HG02678 (cell line): ENCODE measurements around the gene RAB3A.
A peak's percentile ranks its signal among the peaks of the same experiment; 100 is the strongest.

Source experiments
- ATAC-seq: cut with Tn5 transposase; IDR thresholded peaks from one replicate; pipeline ENCODE4 v1.9.1; 2021; ENCODE audit warnings: mild to moderate bottlenecking, moderate library complexity; ENCODE audit not compliant: unreplicated experiment

The RAB3A gene

DNA sequence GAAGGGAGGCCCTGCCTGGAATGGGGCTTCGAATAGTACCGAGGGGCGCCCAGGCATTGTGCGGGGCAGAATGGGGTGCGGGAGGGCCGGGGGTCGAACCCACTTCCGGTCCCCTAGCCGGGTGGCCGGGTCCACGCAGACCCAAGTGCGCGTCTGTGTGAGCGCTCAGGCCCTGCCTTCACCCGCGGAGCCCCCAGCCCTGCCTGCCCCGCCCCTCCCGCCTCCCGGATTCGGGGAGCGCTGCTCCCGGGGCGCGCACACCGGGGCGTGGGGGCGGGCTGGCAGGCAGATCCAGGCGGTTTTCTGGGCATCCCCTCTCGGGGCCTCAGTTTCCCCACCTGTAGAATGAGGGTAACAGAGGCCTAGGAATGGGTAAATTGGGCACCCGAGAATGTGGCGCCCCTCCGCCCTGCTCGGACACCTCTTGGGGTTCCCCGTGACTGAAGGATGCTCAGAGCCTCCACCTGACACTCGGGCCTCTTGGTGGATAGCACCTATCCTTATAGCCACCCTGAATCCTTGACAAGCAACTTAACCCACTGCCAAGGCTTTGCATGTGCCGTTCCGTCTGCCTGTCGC lies 50.2 kb downstream of the RAB3A start:
- no peak for ATAC-seq

DNA sequence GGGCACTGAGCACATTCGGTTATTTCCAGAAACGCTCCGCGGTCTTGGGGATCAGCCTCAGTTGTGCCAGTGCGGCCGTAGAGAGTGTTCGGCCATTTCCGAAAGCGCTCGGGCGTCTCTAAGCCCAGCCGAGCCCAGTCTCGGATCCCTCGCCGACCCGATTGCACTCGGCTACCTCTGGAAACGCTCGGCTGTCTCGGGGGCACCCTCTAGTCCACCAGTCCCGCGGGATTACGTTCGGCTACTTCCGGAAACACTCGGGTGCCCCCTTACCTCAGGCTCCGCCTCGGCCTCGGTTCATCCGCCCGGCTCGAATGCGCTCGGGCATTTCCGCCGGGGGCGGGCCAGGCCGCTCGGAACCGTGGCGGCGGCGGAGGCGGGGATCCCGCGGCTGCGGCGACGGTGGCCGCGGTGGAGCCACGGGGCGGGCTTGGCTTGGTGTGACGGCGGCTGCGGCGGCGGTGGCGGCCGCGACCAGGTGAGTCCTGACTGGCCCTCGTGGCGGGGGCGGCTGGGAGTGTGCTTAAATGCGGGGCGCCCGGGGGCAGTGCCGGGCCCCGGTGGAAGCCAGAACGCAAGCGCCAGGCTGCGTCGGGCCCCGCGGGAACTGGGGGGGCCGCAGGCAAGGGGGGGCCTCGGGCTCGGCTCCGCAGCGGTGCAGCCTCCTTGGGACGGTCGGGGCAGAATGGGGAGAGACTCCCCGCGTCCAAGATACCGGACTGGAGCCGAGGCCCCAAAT lies 50.9 kb downstream of the RAB3A start, which contains the start of gene PIK3R2:
PIK3R2 (plus strand) TSS at position 347 of the 739 bp plus-strand sequence. CDS start 2,717 bp downstream, outside the sequence.
- peak; percentile 76 for ATAC-seq

DNA sequence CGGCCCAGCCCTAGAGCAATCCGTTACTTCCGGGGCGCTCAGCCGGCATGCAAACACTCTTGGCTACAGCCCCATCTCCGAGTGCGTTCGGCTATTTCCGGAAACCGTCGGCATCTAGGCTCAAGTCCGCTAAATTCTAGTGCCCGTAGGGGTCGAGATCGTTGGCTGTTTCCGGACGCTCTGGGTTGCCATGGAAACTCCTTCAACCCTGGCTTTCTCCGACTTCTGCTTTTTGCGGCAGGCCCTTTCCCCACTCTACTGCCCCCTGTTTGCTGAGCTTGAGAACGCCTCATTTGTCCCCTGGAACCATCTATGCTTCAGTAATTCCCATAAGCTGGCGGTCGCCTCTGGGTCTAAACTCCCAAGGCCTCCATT lies 51.4 kb downstream of the RAB3A start:
- peak; percentile 70 for ATAC-seq

DNA sequence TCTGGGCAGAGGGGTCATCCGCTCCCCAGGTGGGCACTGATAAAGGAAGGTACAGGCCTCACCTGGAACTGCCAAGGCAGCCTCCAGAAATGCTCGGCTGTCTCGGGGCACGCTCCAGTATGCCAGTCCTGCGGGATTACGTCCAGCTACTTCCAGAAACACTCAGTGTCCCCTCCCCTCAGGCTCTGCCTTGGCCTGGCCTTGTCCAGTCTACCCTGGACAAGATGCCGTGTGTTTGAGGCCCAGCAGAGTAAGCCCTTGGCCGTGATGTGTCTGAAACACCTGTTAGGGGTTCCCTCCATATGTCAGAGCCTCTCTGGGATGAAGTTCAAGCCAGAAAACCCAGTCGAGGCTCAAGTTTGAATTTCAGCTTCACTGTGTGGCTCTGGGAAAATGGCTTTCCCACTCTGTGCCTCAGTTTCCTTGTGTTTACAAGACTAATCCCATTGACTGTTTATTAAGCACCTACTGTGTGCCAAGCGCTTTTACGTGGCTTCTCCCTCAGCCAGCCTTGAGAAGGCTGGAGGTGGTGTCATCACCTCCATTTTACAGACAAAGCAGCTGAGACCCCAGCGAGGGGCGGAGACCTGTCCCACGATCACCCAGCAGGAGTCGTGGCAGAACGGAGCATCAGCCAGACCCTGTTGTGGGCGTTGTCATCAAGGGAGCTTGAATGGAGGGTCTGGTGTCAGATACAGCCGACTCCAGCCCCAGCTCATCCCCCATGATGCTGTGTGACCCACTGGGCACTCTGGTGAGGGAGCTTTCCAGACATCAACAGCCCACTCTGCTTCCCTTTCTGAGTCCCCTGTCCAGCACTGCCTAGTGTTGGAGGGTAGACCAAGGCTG lies 52.8 kb downstream of the RAB3A start:
- ATAC-seq: no peak

DNA sequence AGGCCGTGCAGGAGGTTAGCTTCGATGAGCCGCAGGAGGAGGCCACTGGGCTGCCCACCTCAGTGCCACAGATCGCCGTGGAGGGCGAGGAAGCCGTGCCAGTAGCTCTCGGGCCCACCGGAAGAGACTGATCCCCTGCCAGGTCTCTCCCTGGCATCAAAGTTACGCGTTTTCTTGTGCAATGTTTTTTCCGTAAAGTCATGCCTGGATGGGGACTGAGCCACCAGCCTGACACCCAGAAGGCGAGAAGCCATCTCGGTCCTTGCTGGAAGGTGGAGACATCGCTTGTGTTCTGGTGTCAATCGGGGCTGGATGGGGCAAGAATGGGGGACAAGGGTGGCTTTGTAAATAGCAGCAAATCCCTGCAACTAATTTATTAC lies 54.3 kb downstream of the RAB3A start:
- ATAC-seq: no peak

DNA sequence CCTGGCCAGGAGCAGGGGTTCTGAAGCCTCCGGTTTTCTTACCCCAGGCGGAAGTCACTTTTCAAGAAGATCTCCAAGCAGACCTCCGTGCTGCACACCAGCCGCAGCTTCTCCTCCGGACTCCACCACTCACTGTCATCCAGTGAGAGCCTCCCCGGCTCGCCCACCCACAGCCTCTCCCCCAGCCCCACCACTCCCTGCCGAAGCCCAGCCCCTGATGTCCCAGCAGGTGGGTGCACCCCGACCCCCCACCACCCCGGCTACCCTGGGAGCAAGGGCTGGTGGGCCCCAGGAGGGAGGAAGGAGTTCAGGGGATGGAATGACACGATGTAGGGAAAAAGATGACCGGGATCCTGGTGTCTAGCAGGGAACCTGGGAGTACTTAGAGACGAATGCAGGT lies 56.4 kb downstream of the RAB3A start:
- ATAC-seq: no peak
